Naive thymus-derived CD8-positive, alpha-beta T cell (primary cell): ENCODE measurements around the gene IRS2. TPM values are rescaled to one million over a fixed set of nuclear protein-coding genes. Genes with fewer than 3 reads are reported as not detected.

Experiments
- ATAC-seq, 2 donors: fragments of 150-1000 bp; cut with Tn5 transposase in 1 of 2; sonication (Bioruptor Pico), chemical (Tn5 transposase) in 1 of 2; 1 replicate in 1 of 2; 2 replicates in 1 of 2; pipeline ENCODE4 v1.10.0; 2021; ENCODE audit warnings: mild to moderate bottlenecking in 2 of 2, moderate library complexity in 2 of 2
- POLR2A ChIA-PET: fragments of 350-600 bp; sonication (Branson Sonifier 250); formaldehyde crosslinking; loops from one replicate; lab custom pipeline; 2021; ENCODE audit warnings: antibody characterized with exemption; lab: Charles Lee
- DNase-seq, 10 donors: peaks; one replicate each; pipeline versions ENCODE4 v3.0.0 to v3.0.0-alpha.2; 2020 to 2022
- H3K27ac Mint-ChIP-seq, 10 donors: one replicate each; pipeline ENCODE4 v1.8.0; 2020 to 2022; ENCODE audit warnings: mild to moderate bottlenecking in 10 of 10, mixed read lengths in 10 of 10, moderate library complexity in 4 of 10, inconsistent platforms in 1 of 10
- H3K27me3 Mint-ChIP-seq, 5 donors: one replicate each; pipeline ENCODE4 v1.8.0; 2021 to 2022; ENCODE audit warnings: mixed read lengths in 5 of 5
- H3K36me3 Mint-ChIP-seq, 3 donors: one replicate each; pipeline ENCODE4 v1.8.0; 2020 to 2022; ENCODE audit warnings: mixed read lengths in 3 of 3, mild to moderate bottlenecking in 2 of 3, inconsistent platforms in 1 of 3
- H3K4me1 Mint-ChIP-seq, 4 donors: one replicate each; pipeline ENCODE4 v1.8.0; 2021 to 2022; ENCODE audit warnings: mixed read lengths in 4 of 4
- H3K4me3 Mint-ChIP-seq, 10 donors: one replicate each; pipeline ENCODE4 v1.8.0; 2020 to 2022; ENCODE audit warnings: mild to moderate bottlenecking in 10 of 10, mixed read lengths in 10 of 10, moderate library complexity in 6 of 10, inconsistent platforms in 1 of 10
- H3K9me3 Mint-ChIP-seq, 9 donors: one replicate each; pipeline ENCODE4 v1.8.0; 2020 to 2022; ENCODE audit warnings: mixed read lengths in 9 of 9, mild to moderate bottlenecking in 3 of 9, inconsistent platforms in 1 of 9, moderate library complexity in 1 of 9
- polyA plus RNA-seq, 3 donors: library from polyadenylated mRNA; unstranded; fragments of 300-500 nt; fragmentation: Illumina TruSeq; gene quantifications; one replicate each; pipeline ENCODE4 v1.2.3, GENCODE V29; 2021
- total RNA-seq, 8 experiments: library from RNA in 2 of 8; stranded (reverse) in 2 of 8; gene quantifications; one replicate each; pipeline ENCODE4 v1.2.3 and lab custom pipeline; 2021 to 2026

IRS2 gene
- total and polyA plus RNA-seq, 5 experiments from 2014 or later: 2.1 to 21.5 (median 2.9) TPM

GRCh38 chr13:109773276-109773675, 13.1 kb downstream of the IRS2 start:
- H3K9me3 Mint-ChIP-seq: no peaks in the 10 kb centered on the region
- POLR2A ChIA-PET: no interaction called here
- H3K36me3 Mint-ChIP-seq: peaks cover 0 to 24% (median 19%) of the 10 kb centered on the region in 3 donors
- H3K4me3 Mint-ChIP-seq: no peak overlapping the region
- no peak overlapping the region for H3K27ac Mint-ChIP-seq
- DNase-seq: no peak
- no peaks in the 10 kb centered on the region for H3K27me3 Mint-ChIP-seq
- H3K4me1 Mint-ChIP-seq: peaks cover 21 to 51% (median 49%) of the 10 kb centered on the region in 4 donors
- ATAC-seq: no peak

GRCh38 chr13:109771926-109772325, 14.5 kb downstream of the IRS2 start:
- Mint-ChIP-seq H3K4me3 (no peak overlapping the region), H3K27ac (peak overlapping the region in 1 of 10 donors; percentile 80)
- no peak for DNase-seq

DNA sequence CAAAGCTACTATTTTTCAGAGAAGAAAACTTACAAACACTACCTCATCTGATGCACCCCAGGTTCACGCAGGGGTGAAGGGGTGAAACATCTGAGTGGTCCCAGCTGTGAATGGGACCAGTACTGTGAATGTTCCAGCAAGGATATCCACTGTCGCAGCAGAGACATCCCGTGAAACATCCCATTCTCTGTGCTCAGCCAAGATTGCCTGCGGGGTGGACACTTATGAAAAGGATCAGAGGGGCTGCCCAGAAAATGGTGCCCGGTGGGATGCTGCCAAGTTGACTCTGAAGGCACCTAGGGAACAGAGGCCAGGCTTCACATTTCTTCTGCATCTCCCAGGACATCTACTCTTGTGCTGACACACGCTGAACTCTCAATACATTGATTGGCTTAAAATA, 15.9 kb downstream of the IRS2 start:
- peaks cover 18 to 42% (median 36%) of the 10 kb centered on the region in 4 donors for H3K4me1 Mint-ChIP-seq
- no peak overlapping the region for H3K27ac Mint-ChIP-seq
- POLR2A ChIA-PET: no interaction called here

More at GRCh38 chr13:109771926-109772325, 14.5 kb downstream of the IRS2 start:
- Mint-ChIP-seq H3K4me1 (peaks cover 20 to 47% (median 39%) of the 10 kb centered on the region in 4 donors), H3K9me3 (no peaks in the 10 kb centered on the region), H3K36me3 (peaks cover 0 to 24% (median 19%) of the 10 kb centered on the region in 3 donors), H3K27me3 (no peaks in the 10 kb centered on the region)
- ATAC-seq: no peak
- POLR2A ChIA-PET: no interaction called here

GRCh38 chr13:109769921-109770320, 16.5 kb downstream of the IRS2 start:
- H3K27ac Mint-ChIP-seq: no peak overlapping the region
- no peaks in the 10 kb centered on the region for H3K9me3 Mint-ChIP-seq
- POLR2A ChIA-PET: no interaction called here
- H3K27me3 Mint-ChIP-seq: no peaks in the 10 kb centered on the region
- peaks cover 21 to 46% (median 38%) of the 10 kb centered on the region in 4 donors for H3K4me1 Mint-ChIP-seq
- no peak for DNase-seq
- ATAC-seq: no peak
- H3K36me3 Mint-ChIP-seq: peaks cover 0 to 24% (median 19%) of the 10 kb centered on the region in 3 donors
- peak overlapping the region in 2 of 10 donors; percentile 41 to 45 for H3K4me3 Mint-ChIP-seq

More for the DNA sequence above, 15.9 kb downstream of the IRS2 start:
- no peak overlapping the region for H3K4me3 Mint-ChIP-seq
- DNase-seq: no peak
- H3K27me3 Mint-ChIP-seq: no peaks in the 10 kb centered on the region
- no peaks in the 10 kb centered on the region for H3K9me3 Mint-ChIP-seq
- ATAC-seq: no peak
- H3K36me3 Mint-ChIP-seq: peaks cover 0 to 24% (median 19%) of the 10 kb centered on the region in 3 donors

DNA sequence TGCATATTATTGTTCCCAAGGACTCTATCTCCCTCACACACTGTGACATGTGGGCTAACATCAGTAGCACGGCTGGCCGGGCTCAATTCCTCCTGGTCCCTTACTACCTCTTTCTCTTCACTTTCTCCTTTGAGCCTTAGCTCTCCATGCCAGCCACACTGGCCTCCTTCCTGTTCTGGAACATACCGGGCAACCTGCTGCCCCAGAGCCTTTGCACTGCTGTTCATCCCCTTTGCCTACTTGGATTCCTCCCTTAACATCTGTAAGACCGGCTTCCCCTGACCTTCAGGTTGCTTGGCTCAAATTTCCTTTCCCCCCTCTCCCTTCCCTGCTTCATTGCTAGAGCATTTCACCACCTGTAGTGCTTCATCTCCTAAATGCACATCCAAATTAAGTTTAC, 17.1 kb downstream of the IRS2 start:
- Mint-ChIP-seq H3K4me1 (peaks cover 26 to 53% (median 44%) of the 10 kb centered on the region in 4 donors), H3K4me3 (peak overlapping the region in 1 of 10 donors; percentile 72), H3K27ac (no peak overlapping the region), H3K27me3 (no peaks in the 10 kb centered on the region), H3K36me3 (peaks cover 0 to 24% (median 19%) of the 10 kb centered on the region in 3 donors), H3K9me3 (no peaks in the 10 kb centered on the region)
- ATAC-seq: no peak
- POLR2A ChIA-PET: no interaction called here
- DNase-seq: no peak

- POLR2A ChIA-PET: no interaction called here
- peak overlapping the region in 1 of 10 donors; percentile 39 for H3K27ac Mint-ChIP-seq
- peaks cover 0 to 20% (median 13%) of the 10 kb centered on the region in 3 donors for H3K36me3 Mint-ChIP-seq
Observed at GRCh38 chr13:109768616-109769015, 17.8 kb downstream of the IRS2 start.

GRCh38 chr13:109768176-109768575, 18.2 kb downstream of the IRS2 start:
- H3K9me3 Mint-ChIP-seq: no peaks in the 10 kb centered on the region
- ATAC-seq: no peak
- peak overlapping the region in 1 of 10 donors; percentile 40 for H3K27ac Mint-ChIP-seq
- H3K4me1 Mint-ChIP-seq: peaks cover 23 to 49% (median 41%) of the 10 kb centered on the region in 4 donors
- H3K27me3 Mint-ChIP-seq: no peaks in the 10 kb centered on the region
- no peak for DNase-seq
- POLR2A ChIA-PET: no interaction called here
- peak overlapping the region in 1 of 10 donors; percentile 1 for H3K4me3 Mint-ChIP-seq
- peaks cover 0 to 16% (median 9%) of the 10 kb centered on the region in 3 donors for H3K36me3 Mint-ChIP-seq

More at GRCh38 chr13:109768616-109769015, 17.8 kb downstream of the IRS2 start:
- ATAC-seq (no peak), DNase-seq (no peak)
- Mint-ChIP-seq H3K4me3 (peak overlapping the region in 1 of 10 donors; percentile 1), H3K4me1 (peaks cover 26 to 53% (median 43%) of the 10 kb centered on the region in 4 donors), H3K9me3 (no peaks in the 10 kb centered on the region), H3K27me3 (no peaks in the 10 kb centered on the region)

DNA sequence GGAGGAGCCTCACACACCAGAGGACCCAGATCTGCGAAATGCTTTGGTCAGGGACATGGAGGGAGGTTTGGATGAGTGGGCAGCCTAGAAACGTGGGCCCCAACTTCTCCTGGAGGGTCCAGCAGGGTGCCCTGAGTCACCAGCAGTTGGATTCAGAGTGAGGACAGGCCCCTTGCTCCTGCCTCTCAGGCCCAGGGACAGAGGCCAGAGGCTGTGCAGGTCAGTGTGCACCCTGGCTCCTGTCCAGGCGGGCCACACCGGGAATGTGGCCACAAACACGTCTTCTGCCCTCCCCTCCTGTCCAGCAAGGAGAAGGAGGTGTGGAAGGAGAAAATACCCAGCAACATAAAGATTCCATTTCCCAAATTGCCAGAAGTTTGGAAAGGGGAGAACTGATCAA, 19.4 kb downstream of the IRS2 start:
- Mint-ChIP-seq H3K27ac (peak overlapping the region in 1 of 10 donors; percentile 20), H3K4me3 (peak overlapping the region in 2 of 10 donors; percentile 21 to 41), H3K9me3 (no peaks in the 10 kb centered on the region), H3K27me3 (no peaks in the 10 kb centered on the region), H3K4me1 (peaks cover 26 to 59% (median 45%) of the 10 kb centered on the region in 4 donors), H3K36me3 (peaks cover 0 to 16% (median 8%) of the 10 kb centered on the region in 3 donors)
- POLR2A ChIA-PET: no interaction called here
- no peak for ATAC-seq
- DNase-seq: no peak

- Mint-ChIP-seq H3K27ac (peak overlapping the region in 6 of 10 donors; percentile 1 to 87 (median 76)), H3K36me3 (peaks cover 0 to 7% (median 3%) of the 10 kb centered on the region in 3 donors), H3K4me3 (peak overlapping the region in 6 of 10 donors; percentile 24 to 68 (median 44)), H3K9me3 (no peaks in the 10 kb centered on the region), H3K4me1 (peaks cover 35 to 71% (median 46%) of the 10 kb centered on the region in 4 donors), H3K27me3 (no peaks in the 10 kb centered on the region)
- POLR2A ChIA-PET: no interaction called here
- ATAC-seq (peak; percentile 67 to 81), DNase-seq (peak in 3 of 10 donors; percentile 36 to 48 (median 47))
Observed at GRCh38 chr13:109764470-109765291, 21.7 kb downstream of the IRS2 start.

DNA sequence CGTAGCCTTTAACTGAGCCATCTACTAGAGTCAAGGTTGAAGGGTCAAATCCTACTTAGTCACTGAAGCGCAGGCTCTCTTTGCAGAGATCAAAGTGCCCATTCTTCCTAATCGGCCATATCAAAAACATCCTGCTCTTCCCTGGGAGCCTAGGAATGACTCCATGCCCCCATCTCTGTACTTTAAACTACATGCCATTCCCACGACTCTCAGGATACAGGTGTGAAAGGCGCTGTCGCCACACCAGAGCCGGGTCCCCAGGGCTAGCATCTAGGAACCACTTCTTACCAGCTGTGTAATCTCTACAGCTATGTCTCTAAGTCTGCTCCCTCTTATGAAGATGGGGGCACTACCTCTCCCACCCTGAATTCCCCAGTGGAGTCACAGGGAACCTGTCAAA, 22.3 kb downstream of the IRS2 start:
- Mint-ChIP-seq H3K27ac (peak overlapping the region in 2 of 10 donors; percentile 60 to 86), H3K9me3 (no peaks in the 10 kb centered on the region), H3K27me3 (no peaks in the 10 kb centered on the region), H3K4me1 (peaks cover 29 to 68% (median 45%) of the 10 kb centered on the region in 4 donors), H3K36me3 (peaks cover 0 to 3% (median 0%) of the 10 kb centered on the region in 3 donors), H3K4me3 (no peak overlapping the region)
- ATAC-seq: no peak
- POLR2A ChIA-PET: no interaction called here
- DNase-seq: no peak

- H3K4me1 Mint-ChIP-seq: peaks cover 29 to 66% (median 50%) of the 10 kb centered on the region in 4 donors
- H3K36me3 Mint-ChIP-seq: peaks cover 0 to 3% (median 0%) of the 10 kb centered on the region in 3 donors
Observed at GRCh38 chr13:109762791-109763190, 23.6 kb downstream of the IRS2 start.

DNA sequence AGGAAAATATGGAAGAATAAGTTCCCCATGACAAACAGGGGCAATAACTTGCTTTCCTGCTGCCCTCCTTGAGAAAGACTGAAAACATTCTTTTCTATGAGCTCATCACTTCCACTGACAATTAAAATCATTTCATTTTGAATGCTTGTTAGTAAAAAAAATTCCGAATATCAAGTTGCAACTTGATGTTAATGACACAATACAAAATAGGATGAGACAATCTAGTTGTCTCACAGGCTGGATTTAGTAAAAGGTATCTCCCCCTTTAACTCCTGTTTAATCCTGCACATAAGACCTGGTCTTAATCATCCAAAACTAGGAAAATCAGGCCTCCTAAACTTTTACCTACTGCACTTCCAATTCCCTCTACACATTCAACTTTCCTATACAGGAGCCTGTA, 24.7 kb downstream of the IRS2 start:
- peaks cover 2 to 7% (median 3%) of the 10 kb centered on the region in 3 donors for H3K36me3 Mint-ChIP-seq
- peaks cover 28 to 65% (median 48%) of the 10 kb centered on the region in 4 donors for H3K4me1 Mint-ChIP-seq
- H3K27me3 Mint-ChIP-seq: no peaks in the 10 kb centered on the region
- no peak for DNase-seq
- H3K9me3 Mint-ChIP-seq: no peaks in the 10 kb centered on the region
- POLR2A ChIA-PET: interaction anchor here (0.5 to 0.7 kb wide), 2 partner anchors 11 to 768 kb away, joined by 4 read pairs; no protein-coding TSS in a partner anchor
- no peak overlapping the region for H3K27ac Mint-ChIP-seq
- no peak for ATAC-seq
- H3K4me3 Mint-ChIP-seq: no peak overlapping the region

More at GRCh38 chr13:109762791-109763190, 23.6 kb downstream of the IRS2 start:
- Mint-ChIP-seq H3K4me3 (peak overlapping the region in 1 of 10 donors; percentile 33), H3K27me3 (no peaks in the 10 kb centered on the region), H3K9me3 (no peaks in the 10 kb centered on the region), H3K27ac (peak overlapping the region in 2 of 10 donors; percentile 1 to 48)
- DNase-seq: no peak
- POLR2A ChIA-PET: no interaction called here
- ATAC-seq: no peak

DNA sequence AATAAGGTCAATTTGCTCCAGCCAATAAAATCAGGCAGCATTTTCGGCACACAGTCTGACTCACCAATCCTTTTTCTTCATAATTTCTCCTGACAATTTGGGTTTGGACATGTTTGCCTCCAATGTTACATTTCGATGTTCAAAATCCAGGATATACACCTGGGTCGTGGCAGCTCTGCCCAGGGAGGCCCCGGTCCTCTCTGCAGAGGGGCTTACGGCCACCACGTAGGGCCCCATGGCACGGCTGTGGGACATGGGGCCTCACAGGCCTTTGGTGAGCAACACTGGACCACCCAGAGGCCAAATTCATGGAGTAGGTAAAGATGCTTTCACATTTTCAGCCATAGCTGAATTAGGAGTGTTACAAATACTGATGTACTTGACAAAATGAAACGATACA, 25.4 kb downstream of the IRS2 start:
- ATAC-seq: no peak
- H3K4me1 Mint-ChIP-seq: peaks cover 26 to 61% (median 46%) of the 10 kb centered on the region in 4 donors

More for the DNA sequence above, 25.4 kb downstream of the IRS2 start:
- Mint-ChIP-seq H3K4me3 (no peak overlapping the region), H3K27me3 (no peaks in the 10 kb centered on the region), H3K36me3 (peaks cover 5 to 14% (median 7%) of the 10 kb centered on the region in 3 donors), H3K27ac (peak overlapping the region in 1 of 10 donors; percentile 31), H3K9me3 (no peaks in the 10 kb centered on the region)
- POLR2A ChIA-PET: no interaction called here
- DNase-seq: no peak
